ENCODE data around the gene COL23A1.
"Not testable (repeated sequence)": the region's sequence is repeated elsewhere in the genome, so short reads cannot be mapped to it uniquely, and the experiment has no call there.

The COL23A1 gene

GRCh38 chr5:178310130-178310865 lies 279.9 kb downstream of the COL23A1 start:
- no peak for DNase-seq

- DNase-seq = no peak
Observed at GRCh38 chr5:178309271-178310013, 280.8 kb downstream of the COL23A1 start.

GRCh38 chr5:178308541-178309092 lies 281.6 kb downstream of the COL23A1 start:
- no peak for DNase-seq

GRCh38 chr5:178307267-178308045 lies 282.7 kb downstream of the COL23A1 start:
- no peak for DNase-seq

GRCh38 chr5:178306430-178307225 lies 283.6 kb downstream of the COL23A1 start:
- DNase-seq = no peak

GRCh38 chr5:178305801-178306200 lies 284.4 kb downstream of the COL23A1 start:
- no peak for DNase-seq

GRCh38 chr5:178304761-178305645 lies 285.2 kb downstream of the COL23A1 start:
- DNase-seq = no peak

- no peak for DNase-seq
Observed at GRCh38 chr5:178304016-178304415, 286.2 kb downstream of the COL23A1 start.

- DNase-seq = not testable (repeated sequence)
Observed at GRCh38 chr5:178302321-178302720, 287.9 kb downstream of the COL23A1 start.

GRCh38 chr5:178301641-178302040 lies 288.6 kb downstream of the COL23A1 start:
- no peak for DNase-seq

- no peak for DNase-seq
Observed at GRCh38 chr5:178298283-178298807, 291.8 kb downstream of the COL23A1 start.

- no peak for DNase-seq
Observed at GRCh38 chr5:178297751-178298150, 292.4 kb downstream of the COL23A1 start.

GRCh38 chr5:178296066-178296465 lies 294.1 kb downstream of the COL23A1 start:
- DNase-seq = no peak

- no peak for DNase-seq
Observed at GRCh38 chr5:178295589-178295988, 294.6 kb downstream of the COL23A1 start.

GRCh38 chr5:178293815-178294214 lies 296.4 kb downstream of the COL23A1 start:
- no peak for DNase-seq

- DNase-seq = no peak
Observed at GRCh38 chr5:178293400-178293799, 296.8 kb downstream of the COL23A1 start.

- DNase-seq = no peak
Observed at GRCh38 chr5:178292826-178293205, 297.4 kb downstream of the COL23A1 start.

GRCh38 chr5:178291969-178292825 lies 298.0 kb downstream of the COL23A1 start:
- DNase-seq = no peak

GRCh38 chr5:178291161-178291561 lies 299.0 kb downstream of the COL23A1 start:
- no peak for DNase-seq

GRCh38 chr5:178290376-178290775 lies 299.8 kb downstream of the COL23A1 start:
- no peak for DNase-seq
